HG02623 (cell line): ENCODE results near the gene EIF2S3.

Experiments
- ATAC-seq: cut with Tn5 transposase; IDR thresholded peaks from one replicate; pipeline ENCODE4 v1.9.1; 2021; ENCODE audit warnings: moderate library complexity; ENCODE audit not compliant: unreplicated experiment

The EIF2S3 gene

GRCh38 chrX:24125028-24125612 is 70.4 kb downstream of the EIF2S3 start:
- no peak for ATAC-seq
